ENCODE results near the gene PCDH10. TPM values are rescaled to one million over a fixed set of nuclear protein-coding genes. Genes with fewer than 3 reads are reported as not detected.

PCDH10 gene, protein sequence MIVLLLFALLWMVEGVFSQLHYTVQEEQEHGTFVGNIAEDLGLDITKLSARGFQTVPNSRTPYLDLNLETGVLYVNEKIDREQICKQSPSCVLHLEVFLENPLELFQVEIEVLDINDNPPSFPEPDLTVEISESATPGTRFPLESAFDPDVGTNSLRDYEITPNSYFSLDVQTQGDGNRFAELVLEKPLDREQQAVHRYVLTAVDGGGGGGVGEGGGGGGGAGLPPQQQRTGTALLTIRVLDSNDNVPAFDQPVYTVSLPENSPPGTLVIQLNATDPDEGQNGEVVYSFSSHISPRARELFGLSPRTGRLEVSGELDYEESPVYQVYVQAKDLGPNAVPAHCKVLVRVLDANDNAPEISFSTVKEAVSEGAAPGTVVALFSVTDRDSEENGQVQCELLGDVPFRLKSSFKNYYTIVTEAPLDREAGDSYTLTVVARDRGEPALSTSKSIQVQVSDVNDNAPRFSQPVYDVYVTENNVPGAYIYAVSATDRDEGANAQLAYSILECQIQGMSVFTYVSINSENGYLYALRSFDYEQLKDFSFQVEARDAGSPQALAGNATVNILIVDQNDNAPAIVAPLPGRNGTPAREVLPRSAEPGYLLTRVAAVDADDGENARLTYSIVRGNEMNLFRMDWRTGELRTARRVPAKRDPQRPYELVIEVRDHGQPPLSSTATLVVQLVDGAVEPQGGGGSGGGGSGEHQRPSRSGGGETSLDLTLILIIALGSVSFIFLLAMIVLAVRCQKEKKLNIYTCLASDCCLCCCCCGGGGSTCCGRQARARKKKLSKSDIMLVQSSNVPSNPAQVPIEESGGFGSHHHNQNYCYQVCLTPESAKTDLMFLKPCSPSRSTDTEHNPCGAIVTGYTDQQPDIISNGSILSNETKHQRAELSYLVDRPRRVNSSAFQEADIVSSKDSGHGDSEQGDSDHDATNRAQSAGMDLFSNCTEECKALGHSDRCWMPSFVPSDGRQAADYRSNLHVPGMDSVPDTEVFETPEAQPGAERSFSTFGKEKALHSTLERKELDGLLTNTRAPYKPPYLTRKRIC
- under 1 TPM in 10 of 12 donors, not detected in 2; 0.26 to 0.66 (median 0.40) TPM for polyA plus RNA-seq (ENCODE audit: insufficient read length in 12 of 12)
- long read RNA-seq, donor 1, full-length matches to known transcripts = 10 of 10 reads
- long read RNA-seq, donor 1, partial matches to known transcripts = 0 of 10 reads
- long read RNA-seq, donor 1, other reads (novel, unspliced or antisense) = 0 of 10 reads
- long read RNA-seq, donor 2 = 0 reads
- long read RNA-seq, donor 3, full-length matches to known transcripts = 1 of 1 reads
- long read RNA-seq, donor 3, partial matches to known transcripts = 0 of 1 reads
- long read RNA-seq, donor 3, other reads (novel, unspliced or antisense) = 0 of 1 reads
- long read RNA-seq, donor 4 = 0 reads
- long read RNA-seq, donor 5 = 0 reads
- long read RNA-seq, donor 6 = 0 reads
- long read RNA-seq, donor 7 = 0 reads
- long read RNA-seq, donor 8 = 0 reads
- long read RNA-seq, donor 9 = 0 reads
- long read RNA-seq, donor 10 = 0 reads
- long read RNA-seq, donor 11, full-length matches to known transcripts = 1 of 1 reads
- long read RNA-seq, donor 11, partial matches to known transcripts = 0 of 1 reads
- long read RNA-seq, donor 11, other reads (novel, unspliced or antisense) = 0 of 1 reads

DNA sequence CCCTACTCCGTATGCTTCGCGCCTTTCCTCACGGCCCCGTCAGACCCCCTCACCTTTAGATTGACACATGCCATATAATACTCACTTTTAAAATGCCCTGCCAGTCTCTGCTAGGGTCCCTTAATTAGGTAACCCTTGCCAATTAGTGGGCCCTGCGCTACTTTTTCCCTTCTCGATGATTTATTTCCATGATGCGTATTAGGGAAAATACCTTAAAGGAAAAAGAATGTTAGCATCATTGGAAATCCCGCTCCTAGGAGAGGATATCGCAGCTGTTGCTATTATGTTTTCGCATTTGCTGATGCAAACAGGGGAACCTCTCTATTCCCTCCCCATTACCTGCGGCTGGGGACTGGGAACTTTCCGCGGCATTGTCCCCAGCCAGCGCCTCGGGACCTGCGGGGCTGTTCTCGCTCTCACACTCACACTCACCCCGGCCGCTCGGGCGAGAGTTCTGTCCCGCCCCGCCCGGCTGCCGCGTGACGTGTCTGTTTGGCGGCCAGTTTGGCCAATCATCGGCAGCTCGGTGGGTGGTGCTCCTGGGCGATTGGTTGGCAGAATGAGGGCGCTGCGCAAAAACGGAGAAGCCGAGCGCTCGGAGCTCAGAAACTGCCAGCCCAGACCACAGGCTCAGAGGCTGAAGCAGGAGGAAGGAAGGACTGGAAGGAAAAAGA, at the start of gene PCDH10:
PCDH10 (plus strand) TSS at position 605 of the 674 bp plus-strand sequence. CDS start 847 bp downstream, outside the sequence.
- DNase-seq = peak; percentile 96

DNA sequence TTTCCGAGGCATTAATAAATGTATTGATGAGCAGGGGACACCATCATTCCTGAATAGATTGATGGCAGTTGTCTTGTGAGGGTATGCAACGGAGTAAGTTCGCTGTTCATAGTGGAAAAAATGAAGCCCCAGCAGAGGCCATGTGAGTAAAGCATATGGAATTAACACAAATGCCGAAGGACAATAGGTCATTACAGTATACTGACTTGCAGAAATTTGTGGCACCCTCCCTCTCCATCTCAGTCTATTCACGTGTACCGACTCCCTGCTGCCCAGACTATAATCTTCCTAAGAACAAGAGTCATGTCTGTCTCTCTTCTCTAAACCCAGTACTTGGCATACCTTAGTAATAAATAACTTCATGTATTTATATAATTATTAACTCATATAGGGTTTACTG, 47.1 kb upstream of the PCDH10 start:
- no peak for DNase-seq

DNA sequence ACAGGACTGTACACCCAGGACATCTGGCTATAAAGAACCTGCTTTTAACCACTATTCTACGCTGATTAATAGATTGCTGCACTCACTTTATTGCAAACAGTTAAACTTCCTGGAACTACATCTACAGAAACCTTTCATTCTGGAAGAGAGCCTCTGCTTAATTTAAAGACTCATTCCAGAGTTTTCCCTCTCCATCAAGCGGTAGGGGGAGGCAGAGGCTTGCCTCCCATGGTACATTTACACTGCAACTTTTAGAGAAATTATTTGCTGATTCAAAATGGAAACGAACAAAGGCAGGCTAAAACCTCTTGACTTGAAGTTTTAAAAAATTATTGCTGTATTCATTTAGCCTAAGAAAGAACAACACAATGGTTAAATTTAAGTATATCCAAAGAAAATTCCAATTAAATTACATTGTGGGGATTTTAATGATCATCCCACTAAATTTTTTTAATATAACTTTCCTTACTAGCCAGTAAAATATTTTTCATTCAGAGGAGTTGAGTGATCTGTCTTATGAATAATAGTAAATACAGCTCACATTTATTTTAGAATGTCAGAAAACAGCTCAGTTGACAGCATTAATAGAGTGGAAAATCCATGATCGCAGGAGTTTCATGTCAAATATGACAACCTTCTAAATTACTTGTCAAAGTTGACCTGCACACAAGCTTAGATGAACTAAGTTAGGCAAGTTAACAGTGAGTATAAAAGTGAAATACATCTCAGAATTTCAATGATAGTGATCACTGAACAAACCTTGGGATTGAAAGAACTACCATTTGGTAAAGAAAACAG, 46.3 kb upstream of the PCDH10 start:
- no peak for DNase-seq

DNA sequence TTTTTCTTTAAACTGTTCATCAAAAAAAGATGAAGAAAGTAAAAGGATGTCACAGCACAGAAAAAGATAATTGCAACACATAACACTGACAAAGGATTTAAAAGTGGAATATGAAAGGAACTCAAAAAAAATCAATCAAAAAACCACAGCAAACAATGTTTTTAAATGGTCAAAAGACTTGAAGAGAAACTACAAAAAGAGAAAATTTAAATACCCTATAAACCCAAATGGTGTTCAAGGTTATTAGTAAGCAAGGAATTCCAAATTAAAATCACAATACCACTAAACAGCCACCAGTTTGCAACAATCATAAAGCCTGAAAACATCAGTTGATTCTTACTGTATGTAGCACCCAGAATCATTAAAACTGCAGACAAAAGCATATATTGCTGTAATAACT, 36.5 kb upstream of the PCDH10 start:
- no peak for DNase-seq

DNA sequence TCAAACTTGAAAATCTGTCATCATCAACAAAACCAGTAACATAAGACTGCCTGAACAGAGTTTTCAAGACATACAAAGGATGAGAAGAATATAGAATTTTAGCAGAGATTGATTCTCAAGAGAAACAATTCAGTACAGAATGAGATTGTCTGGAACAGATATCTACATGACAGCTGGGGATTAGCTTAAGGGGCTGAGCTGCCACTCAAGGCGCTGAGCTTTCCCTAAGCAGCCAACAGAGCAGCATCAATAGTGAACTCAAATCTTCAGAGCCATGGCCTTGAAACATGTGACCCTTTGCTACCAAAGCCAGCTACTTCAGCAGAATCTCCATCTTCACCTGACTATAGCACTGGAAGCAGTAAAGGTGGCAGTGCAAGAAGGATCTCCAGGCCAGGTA, 24.3 kb upstream of the PCDH10 start:
- DNase-seq = no peak

DNA sequence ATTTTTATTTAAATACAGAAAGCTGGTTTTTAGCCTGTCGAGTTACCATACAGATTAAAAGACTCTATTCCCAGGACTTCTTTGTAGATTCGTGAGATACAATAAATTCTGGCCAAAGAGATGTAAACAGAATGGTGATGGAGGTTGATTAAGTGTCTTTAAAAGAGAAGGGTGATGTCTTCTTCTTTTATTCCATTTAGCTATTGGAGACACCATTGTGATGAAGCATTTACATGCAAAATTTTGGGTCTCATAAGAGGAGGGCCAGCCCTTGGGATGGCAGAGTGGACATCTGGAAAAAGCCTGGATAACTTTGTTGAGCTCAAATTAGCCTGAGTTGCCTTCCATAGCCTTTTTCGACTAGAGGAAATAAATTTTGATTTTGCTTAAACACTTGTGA, 21.6 kb upstream of the PCDH10 start:
- DNase-seq = no peak

DNA sequence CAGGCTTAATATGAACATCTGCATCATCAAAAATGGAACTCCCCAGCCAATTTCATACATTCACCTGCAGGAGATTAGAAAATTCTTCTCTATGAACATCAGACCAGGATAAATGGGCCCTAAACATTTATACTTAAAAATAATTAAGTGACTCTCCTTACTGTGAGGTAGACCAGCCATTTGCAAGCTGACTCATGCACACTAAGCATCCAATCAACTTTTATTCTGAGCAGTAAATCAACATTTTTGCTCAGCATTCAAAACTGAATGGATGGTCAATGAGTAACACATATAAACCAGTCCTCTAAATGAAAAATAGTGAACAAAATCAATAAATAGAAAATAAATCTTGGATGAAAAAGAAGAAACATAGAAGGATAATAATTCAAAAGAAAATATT, 19.9 kb upstream of the PCDH10 start:
- no peak for DNase-seq

DNA sequence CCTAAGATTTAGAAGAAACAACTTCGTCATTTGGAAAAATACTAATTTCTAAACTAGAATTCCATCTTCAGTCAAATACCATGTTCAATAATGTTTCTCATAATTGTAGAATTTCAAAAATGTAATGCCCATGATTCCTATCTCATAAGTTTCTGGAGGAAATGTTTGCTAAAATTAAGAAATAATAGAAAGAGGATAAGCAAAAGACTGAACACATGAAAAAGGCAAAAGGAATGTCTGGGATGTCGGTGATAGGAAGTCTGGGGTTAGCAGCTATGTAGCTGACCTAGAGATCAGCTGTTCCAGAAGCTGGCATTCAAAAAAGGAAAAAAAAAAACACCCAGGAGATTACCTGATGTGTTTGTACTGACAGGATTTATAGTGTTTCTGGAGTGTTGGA, 18.9 kb upstream of the PCDH10 start:
- DNase-seq = no peak

DNA sequence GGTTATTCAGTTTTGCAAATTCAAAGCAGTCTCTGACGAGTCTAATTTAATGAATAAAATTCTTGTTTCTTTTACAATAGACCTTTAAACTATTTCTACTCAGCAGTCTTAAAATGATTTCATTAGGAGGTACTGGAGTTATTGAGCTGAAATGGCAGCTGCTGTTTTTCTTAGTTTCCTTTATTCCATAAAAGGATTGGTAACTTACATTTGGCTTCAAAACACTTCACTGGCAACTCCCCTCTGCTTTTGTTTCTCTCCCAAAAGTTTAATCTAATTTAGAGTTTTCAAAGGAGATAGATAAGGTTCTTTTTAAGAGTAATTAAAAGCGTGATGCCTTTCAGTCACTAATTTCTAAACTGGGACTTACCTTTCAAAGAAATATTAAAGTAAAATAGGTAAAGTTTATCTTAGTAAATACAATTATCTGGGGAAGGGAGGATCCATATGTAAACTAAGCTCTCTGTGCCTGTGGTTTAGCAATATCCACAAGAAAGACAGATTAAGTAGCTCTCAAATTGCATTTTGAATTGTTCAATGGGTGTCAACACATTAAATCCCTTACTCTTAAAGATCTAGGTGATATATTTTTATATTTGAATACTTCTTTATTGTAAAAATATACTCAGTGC, 17.1 kb upstream of the PCDH10 start:
- DNase-seq = no peak

DNA sequence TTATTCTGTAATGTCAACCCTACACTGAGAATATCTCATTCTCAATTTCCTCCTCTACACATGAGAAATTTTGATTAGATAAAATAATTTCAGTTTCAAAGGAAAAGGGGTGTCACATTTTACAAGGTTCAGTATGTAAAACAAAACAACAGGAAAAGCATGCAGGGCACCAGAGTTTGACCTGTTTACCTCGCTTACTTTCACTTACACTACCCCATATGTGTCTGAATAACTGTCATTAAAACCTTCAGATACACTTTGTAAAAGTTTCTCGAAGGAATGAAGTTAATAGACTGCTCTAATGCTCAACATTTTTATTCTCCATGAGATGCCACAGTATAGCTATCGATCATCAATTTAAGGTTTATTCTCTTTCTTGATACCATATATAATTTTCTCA, 12.3 kb upstream of the PCDH10 start:
- DNase-seq = no peak

DNA sequence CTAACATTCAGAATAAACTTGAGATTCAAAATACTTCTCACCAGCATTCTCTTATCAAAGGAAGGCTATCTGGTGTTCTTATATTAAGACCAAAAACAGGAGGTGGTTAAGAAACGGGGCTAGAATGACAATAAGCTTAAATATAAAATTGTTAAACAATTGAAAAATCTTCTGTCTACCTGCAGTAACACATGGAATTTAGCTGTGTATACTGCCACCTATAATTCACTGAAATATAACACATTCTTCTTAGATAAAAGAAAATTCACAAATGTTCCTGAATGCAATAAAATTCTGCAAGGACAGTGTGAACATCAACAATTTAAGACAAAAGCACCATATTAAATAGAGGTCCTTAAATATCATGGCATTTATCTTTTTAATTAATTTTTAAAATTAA, 11.5 kb upstream of the PCDH10 start:
- DNase-seq = no peak

DNA sequence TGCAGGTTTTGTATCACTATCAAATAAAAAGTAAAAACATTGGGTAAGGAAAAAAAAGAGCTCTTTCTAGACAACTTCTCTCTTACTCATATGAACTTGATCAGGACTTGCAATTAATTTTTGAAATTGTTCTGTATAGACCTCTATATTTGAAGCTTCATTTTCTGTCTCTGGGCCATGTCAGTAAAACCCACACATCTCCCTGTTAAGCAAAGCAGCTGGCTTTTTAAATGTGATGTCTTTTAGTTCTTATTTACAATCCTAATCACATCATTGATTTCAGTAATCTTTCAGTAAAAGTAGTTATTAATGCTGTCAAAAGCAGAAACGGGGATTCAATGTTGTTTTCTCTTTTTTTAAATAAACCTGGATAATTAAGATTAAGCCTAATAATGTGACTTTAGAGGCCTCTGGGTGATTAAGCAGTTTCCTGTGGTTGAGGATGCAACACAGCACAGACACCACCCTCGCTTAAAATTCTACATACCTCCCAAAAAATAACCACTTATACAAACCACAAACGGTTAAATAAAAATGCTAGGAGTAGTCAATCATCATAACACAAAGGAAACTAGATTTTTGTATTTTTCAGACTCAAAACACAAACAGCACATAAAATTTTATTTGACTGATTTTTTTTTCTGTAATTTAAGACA, 5.2 kb upstream of the PCDH10 start:
- no peak for DNase-seq

DNA sequence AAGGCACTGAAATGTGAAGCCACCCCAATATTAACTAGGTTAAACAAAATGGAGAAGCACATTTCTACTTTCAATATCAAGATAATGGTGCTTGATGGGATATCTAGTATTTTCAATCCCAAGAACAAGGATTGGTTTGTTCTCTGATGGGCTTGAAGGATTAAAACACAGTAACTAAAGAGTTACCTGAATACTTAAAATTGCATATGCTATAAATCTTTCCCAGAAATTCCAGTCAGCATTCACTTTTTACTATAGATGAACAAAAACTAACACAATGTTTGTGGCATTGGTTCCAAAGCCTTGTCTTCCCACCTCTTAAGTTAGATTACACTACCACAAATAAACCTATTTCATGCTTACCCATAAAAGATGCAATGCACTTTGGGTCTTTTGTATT, 3.9 kb upstream of the PCDH10 start:
- DNase-seq = no peak

DNA sequence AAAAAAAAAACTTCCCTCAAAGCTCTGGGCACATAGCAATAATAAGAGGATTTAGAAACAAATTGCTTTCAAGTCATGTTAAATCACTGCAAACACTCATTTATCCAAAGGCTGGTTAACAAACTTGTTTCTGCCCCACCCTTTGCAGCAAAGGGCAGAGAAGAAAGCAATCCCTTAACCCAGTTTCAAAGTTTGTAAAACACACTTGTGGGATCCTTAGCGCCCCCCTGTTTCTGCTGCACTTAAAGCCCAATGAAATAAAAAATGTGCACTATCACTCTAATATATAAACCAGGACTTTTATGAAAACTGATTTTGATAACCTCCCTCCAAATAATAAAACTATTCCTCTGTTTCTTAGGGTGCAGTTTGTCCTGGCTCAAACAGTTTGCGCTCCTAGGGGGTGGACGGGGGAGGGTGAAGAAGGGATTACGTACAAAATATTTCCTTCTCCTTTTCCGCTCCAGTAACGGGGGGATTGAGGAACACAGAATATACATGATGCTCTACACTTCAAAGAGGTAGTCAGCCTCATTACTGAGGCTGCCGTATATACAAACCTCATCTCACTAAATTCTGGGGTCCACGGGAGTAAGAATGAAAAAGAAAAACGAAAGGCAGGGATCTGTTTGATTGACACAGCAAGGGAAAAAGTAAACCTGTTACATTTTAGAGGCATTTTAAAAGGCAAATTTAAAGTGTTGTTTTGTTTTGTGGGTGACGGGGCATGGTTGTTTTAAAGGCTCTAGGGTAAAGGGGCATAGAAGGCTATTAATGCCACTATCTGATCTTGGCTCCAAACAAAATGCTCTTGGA, 3.1 kb upstream of the PCDH10 start:
- DNase-seq = no peak

DNA sequence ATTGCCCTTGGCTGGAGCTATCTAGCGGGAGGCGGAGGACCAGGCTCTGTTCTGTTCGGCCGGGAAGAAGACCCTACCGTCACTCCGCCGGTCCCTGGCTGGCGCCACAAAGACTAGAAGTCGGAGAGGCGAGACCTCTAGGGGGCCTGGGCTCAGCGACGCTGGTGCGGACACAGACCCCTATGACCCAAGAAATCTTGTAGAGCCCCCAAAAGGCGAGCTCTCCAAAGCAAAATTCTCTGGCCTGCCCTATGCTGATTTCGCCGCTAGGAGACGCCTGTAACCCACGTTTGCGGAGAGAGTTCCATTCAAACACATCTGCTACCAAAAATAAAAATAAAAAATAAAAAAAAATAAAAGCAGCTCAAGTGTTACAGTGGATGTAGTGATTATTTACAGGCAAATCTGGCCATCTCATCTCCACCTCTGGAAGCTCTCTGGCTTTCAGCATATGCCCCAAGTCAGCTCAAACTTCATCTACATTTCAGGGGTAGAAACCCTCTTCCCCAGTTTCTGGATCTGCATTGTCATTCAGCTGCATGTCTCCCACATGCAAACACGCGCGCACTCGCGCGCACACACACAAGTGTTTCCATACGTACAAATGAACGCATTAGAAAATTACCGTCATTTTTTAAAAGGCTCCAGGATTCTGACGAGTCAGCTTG, 2.4 kb upstream of the PCDH10 start:
- DNase-seq = no peak

DNA sequence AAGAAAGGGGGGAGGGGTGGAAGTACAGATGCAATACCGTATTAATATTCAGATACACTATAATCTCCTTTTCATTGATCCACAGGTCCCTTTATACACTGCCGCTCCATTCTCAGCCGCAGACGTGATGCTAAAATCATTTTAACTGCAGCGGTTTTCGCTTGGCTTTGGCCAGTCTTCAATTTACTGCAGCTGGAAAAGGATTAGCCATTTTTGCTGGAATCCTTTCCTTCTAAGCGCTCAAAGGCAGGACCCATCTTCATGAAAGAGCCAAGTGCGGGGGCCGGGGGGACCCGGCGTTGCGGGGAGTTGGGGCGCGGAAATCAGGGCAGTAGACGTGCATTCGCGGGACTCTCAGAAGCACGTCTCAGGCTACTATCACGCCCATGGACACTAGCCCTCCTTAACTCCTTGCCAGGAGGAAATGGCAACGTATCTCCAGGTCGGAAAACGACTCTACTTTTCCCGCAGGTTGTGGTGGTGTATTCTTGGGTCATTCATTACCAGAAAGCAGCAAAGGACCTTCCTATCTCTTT, 1.7 kb upstream of the PCDH10 start:
- DNase-seq = no peak

Data from muscle of arm (tissue), 14 donors.